Suprapubic skin (tissue), 4 donors: Measurements from ENCODE around the gene SELL. TPM values are rescaled to one million over a fixed set of nuclear protein-coding genes. Genes with fewer than 3 reads are reported as not detected.
A peak's percentile ranks its signal among the peaks of the same experiment; 100 is the strongest.

Source experiments
- DNase-seq, 2 donors: peaks; one replicate each; pipeline ENCODE4 v3.0.0-alpha.2; 2019; ENCODE audit warnings: low spot score in 2 of 2
- H3K27ac ChIP-seq: fragments of 200-600 bp; sonication (generic); one replicate; pipeline ENCODE4 v1.5.1; 2019
- H3K27me3 ChIP-seq: fragments of 200-600 bp; sonication (generic); one replicate; pipeline ENCODE4 v1.5.1; 2019
- H3K36me3 ChIP-seq: fragments of 200-600 bp; sonication (generic); one replicate; pipeline ENCODE4 v1.5.1; 2019
- H3K4me1 ChIP-seq: fragments of 200-600 bp; sonication (generic); one replicate; pipeline ENCODE4 v1.5.1; 2019
- H3K4me3 ChIP-seq: fragments of 200-600 bp; sonication (generic); one replicate; pipeline ENCODE4 v1.5.1; 2019; ENCODE audit warnings: mild to moderate bottlenecking
- H3K9me3 ChIP-seq: fragments of 200-600 bp; sonication (generic); one replicate; pipeline ENCODE4 v1.5.1; 2019
- CTCF ChIP-seq, 2 donors: fragments of 200-600 bp in 1 of 2; fragments of 450-650 bp in 1 of 2; sonication (generic) in 1 of 2; IDR thresholded peaks; one replicate each; pipeline ENCODE4 v1.5.1; 2016 to 2019; ENCODE audit warnings: antibody characterized with exemption in 2 of 2, mild to moderate bottlenecking in 1 of 2, moderate library complexity in 1 of 2
- EP300 ChIP-seq: sonication (generic); formaldehyde crosslinking; IDR thresholded peaks from one replicate; pipeline ENCODE4 v1.6.1; 2017; ENCODE audit warnings: antibody characterized with exemption
- POLR2A ChIP-seq, 2 donors: fragments of 450-650 bp; IDR thresholded peaks; one replicate each; pipeline ENCODE4 v1.6.1; 2017; ENCODE audit warnings: antibody characterized with exemption in 2 of 2, mild to moderate bottlenecking in 2 of 2, moderate library complexity in 2 of 2
- POLR2AphosphoS5 ChIP-seq, 3 donors: sonication (generic); formaldehyde crosslinking; IDR thresholded peaks; one replicate each; pipeline ENCODE4 v1.6.1; 2017; ENCODE audit warnings: antibody characterized with exemption in 3 of 3
- WGBS: methylation state at CpG from one replicate; pipeline ENCODE4 v1.1.5; 2018; 5-methylcytosine and 5-hydroxymethylcytosine counted together
- total RNA-seq, 4 donors: library from RNA; depleted of rRNA; stranded (reverse); fragments of >200 nt; gene quantifications; one replicate each; pipeline ENCODE4 v1.1.0, GENCODE V29; 2016

SELL gene
- total RNA-seq: under 1 TPM in 2 of 4 donors, not detected in 2; 0.47 to 0.60 TPM

GRCh38 chr1:169711469-169712308 is at the start of gene SELL:
Gene SELL, minus strand, starts transcription at chr1:169711620. Its CDS starts 122 bp downstream, at chr1:169711498.
- TF ChIP-seq CTCF (IDR thresholded peaks at IDR 0.05): peak; percentile 57 to 69
- no peak for TF ChIP-seq EP300
- no peak for TF ChIP-seq POLR2A (IDR thresholded peaks at IDR 0.05)

GRCh38 chr1:169759038-169759437 is 47.6 kb upstream of the SELL start:
- 81% methylated on average over 3 of the region's 3 CpGs for WGBS
- Histone ChIP-seq H3K9me3 (no peaks in the 10 kb centered on the region), H3K36me3 (no peaks in the 10 kb centered on the region), H3K27me3 (peaks cover 11% of the 10 kb centered on the region), H3K4me1 (no peaks in the 10 kb centered on the region), H3K4me3 (no peak overlapping the region), H3K27ac (no peak overlapping the region)
- TF ChIP-seq POLR2A (IDR thresholded peaks at IDR 0.05): no peak
- TF ChIP-seq POLR2AphosphoS5 (IDR thresholded peaks at IDR 0.05): no peak
- TF ChIP-seq EP300: no peak
- no peak for TF ChIP-seq CTCF (IDR thresholded peaks at IDR 0.05)
- no peak for DNase-seq

More at GRCh38 chr1:169711469-169712308, at the start of gene SELL:
- H3K27me3 ChIP-seq: peaks cover 2% of the 10 kb centered on the region
- 12% methylated on average over 6 of the region's 6 CpGs for WGBS
- no peak within 1 kb of the TSS for H3K27ac ChIP-seq
- H3K9me3 ChIP-seq: no peaks in the 10 kb centered on the region
- no peaks in the 10 kb centered on the region for H3K36me3 ChIP-seq
- DNase-seq: no peak
- peaks cover 8% of the 10 kb centered on the region for H3K4me1 ChIP-seq
- H3K4me3 ChIP-seq: peak within 1 kb of the TSS; percentile 21

- H3K4me1 ChIP-seq: no peaks in the 10 kb centered on the region
- no peaks in the 10 kb centered on the region for H3K9me3 ChIP-seq
- no peak for DNase-seq
- H3K4me3 ChIP-seq: no peak overlapping the region
- TF ChIP-seq EP300 (no peak), CTCF (IDR thresholded peaks at IDR 0.05) (no peak), POLR2A (IDR thresholded peaks at IDR 0.05) (no peak), POLR2AphosphoS5 (IDR thresholded peaks at IDR 0.05) (no peak)
- 70% methylated on average over 4 of the region's 4 CpGs for WGBS
- H3K36me3 ChIP-seq: no peaks in the 10 kb centered on the region
- H3K27me3 ChIP-seq: peaks cover 11% of the 10 kb centered on the region
- no peak overlapping the region for H3K27ac ChIP-seq
Observed at GRCh38 chr1:169753549-169753948, 42.1 kb upstream of the SELL start.

GRCh38 chr1:169750041-169750440 is 38.6 kb upstream of the SELL start:
- Histone ChIP-seq H3K27me3 (peaks cover 6% of the 10 kb centered on the region), H3K9me3 (no peaks in the 10 kb centered on the region), H3K4me3 (no peak overlapping the region), H3K27ac (no peak overlapping the region), H3K36me3 (no peaks in the 10 kb centered on the region), H3K4me1 (no peaks in the 10 kb centered on the region)
- 82% methylated on average over 1 of the region's 1 CpG for WGBS
- no peak for TF ChIP-seq POLR2A (IDR thresholded peaks at IDR 0.05)
- TF ChIP-seq CTCF (IDR thresholded peaks at IDR 0.05): no peak
- TF ChIP-seq EP300: no peak
- TF ChIP-seq POLR2AphosphoS5 (IDR thresholded peaks at IDR 0.05): no peak
- DNase-seq: no peak

GRCh38 chr1:169746550-169746949 is 35.1 kb upstream of the SELL start:
- no peak overlapping the region for H3K27ac ChIP-seq
- no peak overlapping the region for H3K4me3 ChIP-seq
- WGBS: 88% methylated on average over 2 of the region's 2 CpGs
- peaks cover 2% of the 10 kb centered on the region for H3K4me1 ChIP-seq
- no peaks in the 10 kb centered on the region for H3K36me3 ChIP-seq
- DNase-seq: no peak
- no peaks in the 10 kb centered on the region for H3K9me3 ChIP-seq
- TF ChIP-seq POLR2A (IDR thresholded peaks at IDR 0.05) (no peak), EP300 (no peak), CTCF (IDR thresholded peaks at IDR 0.05) (no peak), POLR2AphosphoS5 (IDR thresholded peaks at IDR 0.05) (no peak)
- H3K27me3 ChIP-seq: peaks cover 7% of the 10 kb centered on the region
